Endothelial cell of umbilical vein (primary cell): ENCODE results near the gene PPP1R2C. TPM values are rescaled to one million over a fixed set of nuclear protein-coding genes. Genes with fewer than 3 reads are reported as not detected.

ENCODE experiments used
- Bru-seq: library from RNA; stranded (reverse); fragments of 400-500 nt; gene quantifications from one replicate; lab custom pipeline; 2021; lab: Mats Ljungman, UMichigan
- BruChase-seq, 2 experiments: library from RNA; stranded (reverse); fragments of 400-500 nt; gene quantifications; one replicate each; lab custom pipeline; 2021; lab: Mats Ljungman, UMichigan
- BruUV-seq: library from RNA; stranded (reverse); fragments of 400-500 nt; replicated peaks from 2 replicates; lab custom pipeline; 2021; lab: Mats Ljungman, UMichigan
- CTCF ChIA-PET: fragments of 300-600, 350-600 bp; sonication (Branson Sonifier 250); formaldehyde crosslinking; loops from one replicate; lab custom pipeline; 2021; ENCODE audit warnings: antibody characterized with exemption, inconsistent platforms; lab: Charles Lee
- POLR2A ChIA-PET: fragments of 300-600, 350-600 bp; sonication (Branson Sonifier 250); formaldehyde crosslinking; loops from one replicate; lab custom pipeline; 2021; ENCODE audit warnings: antibody characterized with exemption, inconsistent platforms; lab: Charles Lee
- DNase-seq: peaks from one replicate; pipeline ENCODE4 v3.0.0-alpha.2; 2011; ENCODE audit warnings: low read depth, low spot score
- FAIRE-seq: peaks from 2 replicates; lab custom pipeline; 2011; peaks lifted over from hg19 to GRCh38; lab: Jason Lieb, UNC
- H2AFZ ChIP-seq: 2 replicates; pipeline ENCODE4 v1.6.0; 2012; ENCODE audit warnings: low read depth, low read length, control low read depth, inconsistent platforms
- H3K27ac ChIP-seq: 2 replicates; pipeline ENCODE4 v1.5.1; 2011; ENCODE audit warnings: low read depth, mild to moderate bottlenecking, control low read depth, low read length, moderate library complexity; ENCODE audit not compliant: insufficient read depth
- H3K27me3 ChIP-seq, 2 experiments: 2 replicates each; pipeline versions ENCODE4 v1.6.0 to v1.6.1; 2011; ENCODE audit warnings: low read length in 2 of 2, mixed read lengths in 1 of 2; ENCODE audit not compliant: control insufficient read depth in 2 of 2, insufficient read depth in 2 of 2
- H3K36me3 ChIP-seq, 2 experiments: 2 replicates in 1 of 2; 3 replicates in 1 of 2; pipeline ENCODE4 v1.5.1; 2011; ENCODE audit warnings: low read length in 2 of 2, mild to moderate bottlenecking in 1 of 2, moderate library complexity in 1 of 2; ENCODE audit not compliant: control insufficient read depth in 2 of 2, insufficient read depth in 2 of 2; ENCODE audit errors: extremely low read depth in 1 of 2
- H3K4me1 ChIP-seq: 3 replicates; pipeline ENCODE4 v1.5.1; 2011; ENCODE audit warnings: mild to moderate bottlenecking, low read length; ENCODE audit not compliant: control insufficient read depth, insufficient read depth; ENCODE audit errors: extremely low read depth
- H3K4me2 ChIP-seq: 2 replicates; pipeline ENCODE4 v1.6.1; 2011; ENCODE audit warnings: low read length, control low read depth, mixed read lengths; ENCODE audit not compliant: insufficient read depth
- H3K4me3 ChIP-seq, 3 experiments: fragments of 200-600 bp in 1 of 3; sonication (generic), shearing (Covaris generic) in 1 of 3; replicated peaks in 1 of 3; 2 replicates each; pipeline ENCODE4 v1.5.1; 2011 to 2016; ENCODE audit warnings: control low read depth in 3 of 3, low read length in 3 of 3, mild to moderate bottlenecking in 2 of 3, inconsistent platforms in 1 of 3, low read depth in 1 of 3, moderate library complexity in 1 of 3; ENCODE audit not compliant: insufficient read depth in 1 of 3
- H3K79me2 ChIP-seq: 2 replicates; pipeline ENCODE4 v1.6.0; 2012; ENCODE audit warnings: low read length, inconsistent platforms; ENCODE audit not compliant: control insufficient read depth, insufficient read depth
- H3K9ac ChIP-seq: replicated peaks from 2 replicates; pipeline ENCODE3; 2011; ENCODE audit warnings: low read length, control low read depth; ENCODE audit not compliant: insufficient read depth; ENCODE audit errors: extremely low read depth
- H3K9me1 ChIP-seq: replicated peaks from 3 replicates; pipeline ENCODE4 v1.6.0; 2011; ENCODE audit warnings: mild to moderate bottlenecking, low read length; ENCODE audit not compliant: control insufficient read depth, insufficient read depth; ENCODE audit errors: extremely low read depth
- H3K9me3 ChIP-seq: replicated peaks from 2 replicates; pipeline ENCODE4 v1.5.1; 2012; ENCODE audit warnings: low read length, inconsistent platforms; ENCODE audit not compliant: control insufficient read depth, insufficient read depth
- H4K20me1 ChIP-seq: replicated peaks from 2 replicates; pipeline ENCODE3; 2011; ENCODE audit warnings: mild to moderate bottlenecking, low read length; ENCODE audit not compliant: control insufficient read depth, insufficient read depth; ENCODE audit errors: extremely low read depth
- EZH2 ChIP-seq: IDR thresholded peaks from 2 replicates; pipeline ENCODE4 v1.6.1; 2012; ENCODE audit warnings: borderline replicate concordance, low read depth, mild to moderate bottlenecking, moderate library complexity, low read length, inconsistent platforms; ENCODE audit not compliant: severe bottlenecking
- FOS ChIP-seq: IDR thresholded peaks from 2 replicates; pipeline ENCODE4 v1.6.1; 2011; ENCODE audit warnings: mild to moderate bottlenecking, low read length, moderate library complexity, borderline replicate concordance; ENCODE audit not compliant: insufficient read depth
- GATA2 ChIP-seq: IDR thresholded peaks from 2 replicates; pipeline ENCODE4 v1.7.0; 2011; ENCODE audit warnings: low read depth, mild to moderate bottlenecking, moderate library complexity, mixed read lengths, low read length; ENCODE audit not compliant: insufficient read length, insufficient read depth
- JUN ChIP-seq: IDR thresholded peaks from 2 replicates; pipeline ENCODE4 v1.6.1; 2011; ENCODE audit warnings: borderline replicate concordance, low read depth; ENCODE audit not compliant: insufficient read length, insufficient read depth
- MYC ChIP-seq: IDR thresholded peaks from one replicate; pipeline ENCODE4 v1.6.1; 2011; ENCODE audit warnings: mild to moderate bottlenecking, low read depth, low read length
- POLR2A ChIP-seq: IDR thresholded peaks from 2 replicates; pipeline ENCODE4 v1.6.1; 2012; ENCODE audit warnings: low read depth, mild to moderate bottlenecking, control low read depth, low read length
- POLR2AphosphoS5 ChIP-seq: IDR thresholded peaks from 2 replicates; pipeline ENCODE4 v1.6.1; 2012; ENCODE audit warnings: low read depth, mild to moderate bottlenecking, control low read depth, low read length, moderate library complexity; ENCODE audit not compliant: insufficient read depth
- dilution Hi-C: fragments of 300-500 bp; cut with MboI; formaldehyde crosslinking; loops from one replicate; pipeline ENCODE4 v1.15.0; 2019; ENCODE audit warnings: low sequenced_read_pairs; ENCODE audit not compliant: extremely low pct_ligation_motif_present
- intact Hi-C: fragments of 100-400 bp; cut with micrococcal nuclease; formaldehyde crosslinking; loops from one replicate; pipeline ENCODE4 v1.10.0; 2022
- long read RNA-seq: library from polyadenylated mRNA; stranded (forward); transcript quantifications from one replicate; pipeline ENCODE4 v2.0.0, GENCODE V29; 2021
- polyA minus RNA-seq, 3 experiments: library from RNA; depleted of rRNA, polyadenylated mRNA; stranded (reverse); fragments of >200 nt; gene quantifications; 1 replicate in 1 of 3; 2 replicates in 2 of 3; pipeline ENCODE4 v1.2.3, GENCODE V29; 2011
- polyA plus RNA-seq, 4 experiments: library from polyadenylated mRNA; depleted of rRNA in 3 of 4; stranded (reverse) in 3 of 4; unstranded in 1 of 4; fragments of >200 nt; gene quantifications; 2 replicates each; pipeline versions ENCODE4 v1.2.1 to v1.2.3, GENCODE V29; 2011 to 2012; ENCODE audit warnings: missing spikeins in 1 of 4
- total RNA-seq: library from RNA; stranded (reverse); gene quantifications from 2 replicates; pipeline ENCODE4 v1.2.3, GENCODE V29; 2021
- TF ChIP-seq, protein P1 (sequence below): IDR thresholded peaks from 2 replicates; pipeline ENCODE4 v1.6.1; 2011; ENCODE audit not compliant: insufficient read depth, insufficient read length
- TF ChIP-seq, protein P2 (sequence below), 2 donors: IDR thresholded peaks; 1 replicate in 1 of 2; 2 replicates in 1 of 2; pipeline ENCODE4 v1.5.1; 2011; ENCODE audit warnings: low read length in 2 of 2, mild to moderate bottlenecking in 2 of 2, moderate library complexity in 2 of 2, control low read depth in 1 of 2, inconsistent platforms in 1 of 2, low read depth in 1 of 2; ENCODE audit not compliant: insufficient read depth in 1 of 2; ENCODE audit errors: extremely low read depth in 1 of 2

The PPP1R2C gene
- total RNA-seq (not detected in 2 replicates), polyA plus RNA-seq (not detected in 2 replicates), polyA minus RNA-seq (not detected in 2 replicates), Bru-seq, nascent RNA (not detected), BruChase-seq, experiment 1, labeled RNA remaining after a 6-hour chase (not detected), BruChase-seq, experiment 2, labeled RNA remaining after a 2-hour chase (not detected)
- not detected in 2 replicates for polyA plus RNA-seq (2011; cell fraction: cytosol; rRNA removed)
- polyA plus RNA-seq (2011; cell fraction: nucleus; rRNA removed), result not detected in 2 replicates
- polyA plus RNA-seq (2012), result not detected in 2 replicates
- polyA minus RNA-seq (2011; cell fraction: cytosol; rRNA and poly(A)+ RNA removed), result not detected
- polyA minus RNA-seq (2011; cell fraction: nucleus; rRNA and poly(A)+ RNA removed), result not detected in 2 replicates
- long read RNA-seq, result 0 reads

DNA sequence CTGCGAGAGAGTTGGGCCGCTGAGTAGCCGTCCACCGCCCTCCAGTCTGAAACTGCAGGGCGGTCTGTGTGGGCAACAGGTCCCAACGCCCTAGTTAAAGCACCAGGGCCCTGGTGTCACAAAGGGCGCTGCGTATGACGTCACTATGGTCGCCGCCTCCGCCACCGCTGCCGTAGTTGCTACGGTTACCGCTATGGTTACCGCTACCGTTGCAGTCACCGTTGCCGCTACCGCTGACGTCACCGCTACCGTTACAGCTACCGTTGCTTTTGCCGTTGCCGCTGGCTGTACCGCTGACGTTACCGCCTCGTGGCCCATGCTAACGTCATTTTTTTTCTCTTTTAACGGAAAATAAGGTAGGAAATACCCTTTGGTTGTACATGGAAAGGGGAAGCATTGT, at the start of gene PPP1R2C:
Gene PPP1R2C, minus strand, starts transcription at position 68 of the 400 bp plus-strand sequence. CDS start 84 bp downstream, outside the sequence.
- intact Hi-C loops, result no loop called here
- no peak within 1 kb of the TSS for H3K4me2 ChIP-seq
- BruUV-seq, result no TSS peak

More for the DNA sequence above, at the start of gene PPP1R2C:
- FAIRE-seq (no peak), DNase-seq (no peak)
- Histone ChIP-seq H2AFZ (no peak within 1 kb of the TSS), H3K4me3 (no peak within 1 kb of the TSS), H3K9ac (no peak within 1 kb of the TSS), H3K4me1 (peaks cover 10% of the 10 kb centered on the region), H3K36me3 (no peaks in the 10 kb centered on the region), H3K9me3 (no peaks in the 10 kb centered on the region), H3K27ac (no peak within 1 kb of the TSS), H3K9me1 (no peaks in the 10 kb centered on the region), H3K27me3 (no peaks in the 10 kb centered on the region), H3K79me2 (no peaks in the 10 kb centered on the region), H4K20me1 (no peaks in the 10 kb centered on the region)
- POLR2A ChIA-PET, result no interaction called here
- TF ChIP-seq EZH2 (no peak), POLR2A (no peak), JUN (no peak), POLR2AphosphoS5 (no peak), GATA2 (no peak), FOS (no peak), MYC (no peak)
- TF ChIP-seq, protein P1, sequence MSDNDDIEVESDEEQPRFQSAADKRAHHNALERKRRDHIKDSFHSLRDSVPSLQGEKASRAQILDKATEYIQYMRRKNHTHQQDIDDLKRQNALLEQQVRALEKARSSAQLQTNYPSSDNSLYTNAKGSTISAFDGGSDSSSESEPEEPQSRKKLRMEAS, result no peak
- TF ChIP-seq, protein P2, sequence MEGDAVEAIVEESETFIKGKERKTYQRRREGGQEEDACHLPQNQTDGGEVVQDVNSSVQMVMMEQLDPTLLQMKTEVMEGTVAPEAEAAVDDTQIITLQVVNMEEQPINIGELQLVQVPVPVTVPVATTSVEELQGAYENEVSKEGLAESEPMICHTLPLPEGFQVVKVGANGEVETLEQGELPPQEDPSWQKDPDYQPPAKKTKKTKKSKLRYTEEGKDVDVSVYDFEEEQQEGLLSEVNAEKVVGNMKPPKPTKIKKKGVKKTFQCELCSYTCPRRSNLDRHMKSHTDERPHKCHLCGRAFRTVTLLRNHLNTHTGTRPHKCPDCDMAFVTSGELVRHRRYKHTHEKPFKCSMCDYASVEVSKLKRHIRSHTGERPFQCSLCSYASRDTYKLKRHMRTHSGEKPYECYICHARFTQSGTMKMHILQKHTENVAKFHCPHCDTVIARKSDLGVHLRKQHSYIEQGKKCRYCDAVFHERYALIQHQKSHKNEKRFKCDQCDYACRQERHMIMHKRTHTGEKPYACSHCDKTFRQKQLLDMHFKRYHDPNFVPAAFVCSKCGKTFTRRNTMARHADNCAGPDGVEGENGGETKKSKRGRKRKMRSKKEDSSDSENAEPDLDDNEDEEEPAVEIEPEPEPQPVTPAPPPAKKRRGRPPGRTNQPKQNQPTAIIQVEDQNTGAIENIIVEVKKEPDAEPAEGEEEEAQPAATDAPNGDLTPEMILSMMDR (IDR thresholded peaks at IDR 0.05; ENCODE audit: extremely low read depth in 1 of 2, insufficient read depth in 1 of 2, low read depth in 1 of 2, low read length in 2 of 2), result no peak
- dilution Hi-C loops, result no loop called here
- CTCF ChIA-PET, result no interaction called here
